ENCODE measurements around the gene EPHA2. TPM values are rescaled to one million over a fixed set of nuclear protein-coding genes. Genes with fewer than 3 reads are reported as not detected.
A peak's percentile ranks its signal among the peaks of the same experiment; 100 is the strongest.

Gene EPHA2
- 294 TPM for polyA plus RNA-seq (2012; ENCODE audit: insufficient read length, low read depth)

DNA sequence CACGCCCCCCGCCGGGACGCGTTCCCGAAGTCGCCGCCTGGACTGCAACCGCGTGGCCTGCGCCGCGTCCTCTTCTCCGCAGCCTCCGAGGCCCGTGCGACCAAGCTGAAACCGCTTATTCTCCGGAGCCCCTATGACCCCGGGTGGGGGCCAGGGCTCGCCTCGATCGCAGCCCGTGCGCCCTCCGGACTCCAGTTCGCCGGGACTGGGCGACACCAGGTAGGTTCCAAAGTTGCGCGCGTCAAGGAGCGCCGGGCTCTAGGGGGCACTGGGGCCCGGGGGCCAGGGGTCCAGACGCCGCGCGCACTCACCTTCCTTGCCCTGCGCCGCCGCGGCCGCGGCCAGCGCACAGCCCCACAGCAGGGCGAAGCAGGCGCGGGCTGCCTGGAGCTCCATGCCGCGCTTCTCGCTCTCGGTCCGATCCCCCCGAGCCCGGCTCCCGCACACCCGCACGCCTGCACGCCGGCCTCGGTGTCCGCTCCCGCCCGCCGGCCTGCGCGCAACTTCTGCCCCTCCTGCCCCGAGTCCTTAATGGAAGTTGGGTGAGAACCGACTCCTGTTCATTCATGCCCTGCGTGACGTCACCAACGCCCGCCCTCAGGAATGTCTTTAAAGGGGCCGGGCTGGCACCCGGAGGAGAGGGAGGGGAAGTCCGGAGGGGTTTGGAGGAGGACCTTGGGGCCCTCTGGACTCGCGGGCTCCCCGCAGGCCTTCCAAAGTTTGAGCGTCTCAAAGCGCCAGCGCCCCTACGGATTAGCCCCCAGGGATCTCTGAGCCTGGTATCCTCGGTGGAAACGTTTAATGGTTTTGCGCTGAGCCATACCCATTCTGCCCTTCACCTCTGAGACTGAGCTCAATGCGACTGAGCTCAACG lies at the start of gene EPHA2:
EPHA2 (minus strand) TSS at position 533 of the 874 bp plus-strand sequence; CDS start at position 396, 137 bp downstream.
- peak; percentile 54 for TF ChIP-seq FOXP2 (optimal IDR thresholded peaks at IDR 0.05; ENCODE audit: borderline replicate concordance, extremely low read depth, extremely low read length, insufficient read depth)
- peak; percentile 65; the same call in 1 of the 2 replicates for TF ChIP-seq TAF1 (IDR thresholded peaks at IDR 0.05; ENCODE audit: borderline replicate concordance, insufficient read depth, low read length)
- TF ChIP-seq, protein P1, sequence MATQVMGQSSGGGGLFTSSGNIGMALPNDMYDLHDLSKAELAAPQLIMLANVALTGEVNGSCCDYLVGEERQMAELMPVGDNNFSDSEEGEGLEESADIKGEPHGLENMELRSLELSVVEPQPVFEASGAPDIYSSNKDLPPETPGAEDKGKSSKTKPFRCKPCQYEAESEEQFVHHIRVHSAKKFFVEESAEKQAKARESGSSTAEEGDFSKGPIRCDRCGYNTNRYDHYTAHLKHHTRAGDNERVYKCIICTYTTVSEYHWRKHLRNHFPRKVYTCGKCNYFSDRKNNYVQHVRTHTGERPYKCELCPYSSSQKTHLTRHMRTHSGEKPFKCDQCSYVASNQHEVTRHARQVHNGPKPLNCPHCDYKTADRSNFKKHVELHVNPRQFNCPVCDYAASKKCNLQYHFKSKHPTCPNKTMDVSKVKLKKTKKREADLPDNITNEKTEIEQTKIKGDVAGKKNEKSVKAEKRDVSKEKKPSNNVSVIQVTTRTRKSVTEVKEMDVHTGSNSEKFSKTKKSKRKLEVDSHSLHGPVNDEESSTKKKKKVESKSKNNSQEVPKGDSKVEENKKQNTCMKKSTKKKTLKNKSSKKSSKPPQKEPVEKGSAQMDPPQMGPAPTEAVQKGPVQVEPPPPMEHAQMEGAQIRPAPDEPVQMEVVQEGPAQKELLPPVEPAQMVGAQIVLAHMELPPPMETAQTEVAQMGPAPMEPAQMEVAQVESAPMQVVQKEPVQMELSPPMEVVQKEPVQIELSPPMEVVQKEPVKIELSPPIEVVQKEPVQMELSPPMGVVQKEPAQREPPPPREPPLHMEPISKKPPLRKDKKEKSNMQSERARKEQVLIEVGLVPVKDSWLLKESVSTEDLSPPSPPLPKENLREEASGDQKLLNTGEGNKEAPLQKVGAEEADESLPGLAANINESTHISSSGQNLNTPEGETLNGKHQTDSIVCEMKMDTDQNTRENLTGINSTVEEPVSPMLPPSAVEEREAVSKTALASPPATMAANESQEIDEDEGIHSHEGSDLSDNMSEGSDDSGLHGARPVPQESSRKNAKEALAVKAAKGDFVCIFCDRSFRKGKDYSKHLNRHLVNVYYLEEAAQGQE (IDR thresholded peaks at IDR 0.05; ENCODE audit: insufficient read depth in 1 of 2, low read depth in 2 of 2, low read length in 2 of 2), result no peak
- TF ChIP-seq POLR2AphosphoS5 (IDR thresholded peaks at IDR 0.05; ENCODE audit: low read depth, low read length), result peak; percentile 92
- peak; percentile 19; the same call in 1 of the 2 replicates for TF ChIP-seq SIN3A (IDR thresholded peaks at IDR 0.05; ENCODE audit: borderline replicate concordance, insufficient read depth, low read length)

DNA sequence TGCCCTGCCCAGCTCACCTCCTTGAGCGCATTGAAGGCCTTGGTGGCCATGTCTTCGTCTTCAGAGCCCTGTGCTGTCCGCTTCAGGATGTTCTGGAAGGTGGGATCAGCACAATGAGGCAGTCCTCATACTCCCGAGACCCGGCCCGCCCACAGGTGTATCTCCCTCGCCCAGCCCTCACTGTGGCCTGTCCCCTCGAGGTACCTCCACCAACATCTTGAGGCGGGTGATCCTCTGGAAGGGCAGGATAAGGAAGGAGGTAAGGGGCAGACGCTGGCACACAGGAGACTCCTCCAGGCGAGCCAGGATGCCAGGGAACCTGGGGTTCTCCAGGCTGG lies 49.4 kb upstream of the EPHA2 start:
- TF ChIP-seq TAF1 (IDR thresholded peaks at IDR 0.05; ENCODE audit: borderline replicate concordance, insufficient read depth, low read length) (no peak), SIN3A (IDR thresholded peaks at IDR 0.05; ENCODE audit: borderline replicate concordance, insufficient read depth, low read length) (no peak), FOXP2 (optimal IDR thresholded peaks at IDR 0.05; ENCODE audit: borderline replicate concordance, extremely low read depth, extremely low read length, insufficient read depth) (no peak), POLR2AphosphoS5 (IDR thresholded peaks at IDR 0.05; ENCODE audit: low read depth, low read length) (no peak)
- TF ChIP-seq, protein P1 (IDR thresholded peaks at IDR 0.05; ENCODE audit: insufficient read depth in 1 of 2, low read depth in 2 of 2, low read length in 2 of 2), result no peak

DNA sequence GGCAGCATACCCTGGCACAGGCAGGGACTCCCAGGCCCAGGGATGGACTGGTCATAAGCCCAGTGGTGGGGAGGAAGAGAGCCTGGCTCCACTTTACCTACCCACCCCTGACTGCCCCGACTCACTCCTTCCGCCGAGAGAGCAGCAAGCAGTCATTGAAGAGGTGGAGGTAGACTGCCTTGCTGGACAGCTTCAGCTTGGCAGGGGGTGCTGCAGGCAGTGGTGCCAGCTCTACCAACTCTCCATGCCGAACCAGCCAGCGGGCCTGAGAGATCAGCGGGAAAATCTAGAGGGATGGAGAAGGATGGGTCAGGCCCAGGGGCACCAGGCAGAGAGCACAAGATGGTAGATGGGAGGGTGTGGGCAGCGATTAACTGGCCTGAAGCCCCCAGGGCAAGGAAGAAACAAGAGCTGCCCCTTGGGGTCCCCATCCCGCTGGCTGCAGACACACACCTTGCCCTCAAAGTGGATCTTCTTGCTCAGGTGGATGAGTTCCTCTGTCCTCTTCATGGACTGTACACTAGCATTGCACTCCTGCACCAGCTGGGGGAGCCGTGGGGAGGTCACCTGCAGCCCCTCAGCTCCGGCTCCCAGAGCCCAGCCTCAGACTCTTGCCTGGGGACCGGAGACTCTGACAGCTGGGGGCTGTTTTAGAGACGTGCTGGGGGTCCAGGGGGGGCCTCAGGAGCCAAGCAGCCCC lies 48.9 kb upstream of the EPHA2 start:
- TF ChIP-seq TAF1 (IDR thresholded peaks at IDR 0.05; ENCODE audit: borderline replicate concordance, insufficient read depth, low read length), result no peak
- TF ChIP-seq, protein P1 (IDR thresholded peaks at IDR 0.05; ENCODE audit: insufficient read depth in 1 of 2, low read depth in 2 of 2, low read length in 2 of 2), result no peak
- no peak for TF ChIP-seq SIN3A (IDR thresholded peaks at IDR 0.05; ENCODE audit: borderline replicate concordance, insufficient read depth, low read length)
- TF ChIP-seq POLR2AphosphoS5 (IDR thresholded peaks at IDR 0.05; ENCODE audit: low read depth, low read length), result no peak
- no peak for TF ChIP-seq FOXP2 (optimal IDR thresholded peaks at IDR 0.05; ENCODE audit: borderline replicate concordance, extremely low read depth, extremely low read length, insufficient read depth)

DNA sequence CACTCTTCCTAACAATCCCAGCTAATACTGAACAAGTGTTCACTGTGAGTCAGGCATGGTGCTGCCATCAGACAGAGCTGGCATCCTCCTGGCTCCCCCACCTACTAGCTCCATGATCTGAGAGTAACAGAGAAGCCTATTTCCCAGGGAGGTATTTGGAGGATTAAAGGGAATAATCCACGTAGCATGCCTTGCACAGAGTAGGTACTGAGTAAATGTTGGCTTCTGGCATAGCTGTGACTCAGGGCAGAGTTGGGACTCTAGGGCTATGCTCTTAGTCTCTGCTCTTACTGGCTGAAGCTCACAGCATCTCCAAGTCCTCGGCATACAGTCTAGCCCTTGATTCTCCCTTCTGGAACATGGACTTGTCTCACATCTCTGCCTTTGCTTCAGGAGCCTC lies 48.3 kb upstream of the EPHA2 start:
- TF ChIP-seq FOXP2 (optimal IDR thresholded peaks at IDR 0.05; ENCODE audit: borderline replicate concordance, extremely low read depth, extremely low read length, insufficient read depth), result no peak
- TF ChIP-seq POLR2AphosphoS5 (IDR thresholded peaks at IDR 0.05; ENCODE audit: low read depth, low read length), result no peak

DNA sequence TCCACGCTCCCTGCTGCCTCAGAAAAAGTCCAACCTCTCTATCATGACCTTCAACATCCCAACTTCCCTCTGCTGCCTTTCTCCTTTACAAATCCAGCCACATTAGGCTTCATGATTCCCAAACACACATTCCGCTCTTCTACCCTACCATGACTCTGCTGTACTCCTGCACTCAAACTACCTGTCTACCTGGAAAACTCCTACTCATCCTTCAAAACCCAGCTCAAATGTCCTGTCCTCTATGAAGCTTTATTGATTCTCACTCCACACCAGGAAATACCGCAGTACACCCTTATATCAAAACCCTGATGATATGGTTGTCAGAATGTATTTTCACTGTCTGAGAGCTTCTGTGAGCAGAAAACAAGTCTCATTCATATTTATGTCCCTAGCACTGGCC lies 47.7 kb upstream of the EPHA2 start:
- TF ChIP-seq POLR2AphosphoS5 (IDR thresholded peaks at IDR 0.05; ENCODE audit: low read depth, low read length), result no peak
- TF ChIP-seq SIN3A (IDR thresholded peaks at IDR 0.05; ENCODE audit: borderline replicate concordance, insufficient read depth, low read length), result no peak
- TF ChIP-seq FOXP2 (optimal IDR thresholded peaks at IDR 0.05; ENCODE audit: borderline replicate concordance, extremely low read depth, extremely low read length, insufficient read depth), result no peak

All from PFSK-1 (cell line).